ENCODE measurements around the gene APBA2.

APBA2 gene

GRCh38 chr15:28890711-28891495 lies 5.1 kb downstream of the APBA2 start:
- Mint-ChIP-seq H3K9me3 (no peaks in the 10 kb centered on the region), H3K27me3 (ENCODE audit: low read depth) (peaks cover 12% of the 10 kb centered on the region), H3K27ac (no peak overlapping the region), H3K4me3 (peak overlapping the region in 1 of 3 experiments; percentile 59), H3K4me1 (peaks cover 39% of the 10 kb centered on the region), H3K36me3 (ENCODE audit: low read depth) (no peaks in the 10 kb centered on the region)
- no peak for TF ChIP-seq CTCF (IDR thresholded peaks at IDR 0.05; ENCODE audit: unreplicated experiment in 3 of 3)

- no peak overlapping the region for H3K4me3 Mint-ChIP-seq
- H3K27ac Mint-ChIP-seq = no peak overlapping the region
- no peaks in the 10 kb centered on the region for H3K36me3 Mint-ChIP-seq (ENCODE audit: low read depth)
- H3K4me1 Mint-ChIP-seq = peaks cover 39% of the 10 kb centered on the region
- no peak for TF ChIP-seq CTCF (IDR thresholded peaks at IDR 0.05; ENCODE audit: unreplicated experiment in 3 of 3)
- no peaks in the 10 kb centered on the region for H3K9me3 Mint-ChIP-seq
- peaks cover 12% of the 10 kb centered on the region for H3K27me3 Mint-ChIP-seq (ENCODE audit: low read depth)
These were observed 5.8 kb downstream of the APBA2 start for GRCh38 chr15:28891588-28891987.

- no peak for TF ChIP-seq CTCF (IDR thresholded peaks at IDR 0.05; ENCODE audit: unreplicated experiment in 3 of 3)
- no peaks in the 10 kb centered on the region for H3K9me3 Mint-ChIP-seq
These were observed 7.2 kb downstream of the APBA2 start for GRCh38 chr15:28892789-28893610.

GRCh38 chr15:28894631-28895030 lies 8.9 kb downstream of the APBA2 start:
- no peak overlapping the region for H3K27ac Mint-ChIP-seq
- peaks cover 22% of the 10 kb centered on the region for H3K4me1 Mint-ChIP-seq
- no peak for TF ChIP-seq CTCF (IDR thresholded peaks at IDR 0.05; ENCODE audit: unreplicated experiment in 3 of 3)

More at GRCh38 chr15:28892789-28893610, 7.2 kb downstream of the APBA2 start:
- H3K27ac Mint-ChIP-seq = no peak overlapping the region
- peaks cover 30% of the 10 kb centered on the region for H3K4me1 Mint-ChIP-seq
- H3K36me3 Mint-ChIP-seq (ENCODE audit: low read depth) = peaks cover 9% of the 10 kb centered on the region
- H3K27me3 Mint-ChIP-seq (ENCODE audit: low read depth) = peaks cover 6% of the 10 kb centered on the region
- no peak overlapping the region for H3K4me3 Mint-ChIP-seq

GRCh38 chr15:28895146-28895545 lies 9.4 kb downstream of the APBA2 start:
- no peak overlapping the region for H3K4me3 Mint-ChIP-seq
- H3K27me3 Mint-ChIP-seq (ENCODE audit: low read depth) = peaks cover 2% of the 10 kb centered on the region
- H3K36me3 Mint-ChIP-seq (ENCODE audit: low read depth) = peaks cover 15% of the 10 kb centered on the region
- no peak for TF ChIP-seq CTCF (IDR thresholded peaks at IDR 0.05; ENCODE audit: unreplicated experiment in 3 of 3)
- H3K9me3 Mint-ChIP-seq = no peaks in the 10 kb centered on the region
- H3K4me1 Mint-ChIP-seq = peaks cover 18% of the 10 kb centered on the region
- no peak overlapping the region for H3K27ac Mint-ChIP-seq

More at GRCh38 chr15:28894631-28895030, 8.9 kb downstream of the APBA2 start:
- H3K9me3 Mint-ChIP-seq = no peaks in the 10 kb centered on the region
- H3K36me3 Mint-ChIP-seq (ENCODE audit: low read depth) = peaks cover 15% of the 10 kb centered on the region
- peaks cover 5% of the 10 kb centered on the region for H3K27me3 Mint-ChIP-seq (ENCODE audit: low read depth)
- H3K4me3 Mint-ChIP-seq = no peak overlapping the region
